ENCODE measurements around the gene SLC17A5.

SLC17A5 gene

DNA sequence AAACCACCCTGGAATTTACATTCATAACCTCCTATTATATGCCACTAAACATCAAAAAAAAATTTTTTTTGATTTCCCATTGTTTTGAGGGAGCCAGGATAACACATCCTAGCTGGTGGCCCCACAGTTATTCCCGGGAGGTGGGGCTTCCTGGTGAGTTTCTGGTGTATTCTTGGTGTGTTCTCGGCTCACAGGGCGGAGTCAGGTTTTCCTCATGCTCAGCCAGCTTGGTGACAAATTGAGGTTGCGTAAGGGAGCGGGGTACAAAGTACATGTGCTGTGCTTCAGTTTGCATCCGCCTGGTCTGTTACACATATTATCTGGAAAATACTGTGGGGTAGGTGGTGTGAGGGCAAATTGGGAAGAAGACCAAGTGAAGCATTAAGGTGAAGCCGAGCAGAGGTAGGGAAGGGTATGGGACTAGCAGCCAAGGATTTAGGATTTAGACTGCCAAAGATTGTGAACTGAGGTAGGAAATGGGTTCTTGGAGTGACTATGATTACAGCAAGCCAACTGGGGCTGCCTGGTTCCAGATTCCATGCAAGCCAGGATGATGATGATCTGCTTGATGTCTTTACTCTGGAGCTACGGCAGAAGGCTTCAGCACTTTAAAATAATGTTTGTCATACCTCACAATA, 86.7 kb downstream of the SLC17A5 start:
- no peak for TF ChIP-seq GATA3 (IDR thresholded peaks at IDR 0.05; ENCODE audit: low read depth, low read length)
- TF ChIP-seq GATA2 (IDR thresholded peaks at IDR 0.05; ENCODE audit: low read depth, low read length), result no peak

DNA sequence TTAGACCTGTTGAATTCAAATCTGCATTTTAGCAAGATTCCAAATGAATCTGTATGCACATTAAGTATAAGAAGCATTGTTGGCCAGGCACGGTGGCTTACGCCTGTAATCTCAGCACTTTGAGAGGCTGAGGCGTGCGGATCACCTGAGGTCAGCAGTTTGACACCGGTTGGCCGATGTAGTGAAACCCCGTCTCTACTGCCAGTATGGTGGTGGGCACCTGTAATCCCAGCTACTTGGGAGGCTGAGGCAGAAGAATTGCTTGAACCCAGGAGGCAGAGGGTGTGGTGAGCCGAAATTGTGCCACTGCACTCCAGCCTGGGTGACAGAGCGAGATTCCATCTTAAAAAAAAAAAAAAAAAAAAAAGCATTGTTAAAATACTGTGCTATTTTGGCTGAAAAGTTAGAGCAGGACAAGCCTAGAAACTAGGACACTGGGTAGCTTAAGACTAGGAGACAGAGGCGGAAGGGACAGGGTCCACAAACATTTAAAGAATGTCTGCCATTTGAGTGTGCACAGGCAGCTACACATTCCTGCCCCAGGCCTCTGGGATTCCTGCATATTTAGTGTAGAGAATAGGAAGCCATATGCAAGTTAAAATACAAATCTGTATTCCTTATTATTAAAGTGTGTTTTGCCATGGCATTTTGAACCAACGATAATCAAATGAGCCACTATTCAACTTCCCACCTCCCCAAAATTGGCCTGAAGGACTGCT, 87.9 kb downstream of the SLC17A5 start:
- TF ChIP-seq GATA2 (IDR thresholded peaks at IDR 0.05; ENCODE audit: low read depth, low read length) (no peak), GATA3 (IDR thresholded peaks at IDR 0.05; ENCODE audit: low read depth, low read length) (no peak)

DNA sequence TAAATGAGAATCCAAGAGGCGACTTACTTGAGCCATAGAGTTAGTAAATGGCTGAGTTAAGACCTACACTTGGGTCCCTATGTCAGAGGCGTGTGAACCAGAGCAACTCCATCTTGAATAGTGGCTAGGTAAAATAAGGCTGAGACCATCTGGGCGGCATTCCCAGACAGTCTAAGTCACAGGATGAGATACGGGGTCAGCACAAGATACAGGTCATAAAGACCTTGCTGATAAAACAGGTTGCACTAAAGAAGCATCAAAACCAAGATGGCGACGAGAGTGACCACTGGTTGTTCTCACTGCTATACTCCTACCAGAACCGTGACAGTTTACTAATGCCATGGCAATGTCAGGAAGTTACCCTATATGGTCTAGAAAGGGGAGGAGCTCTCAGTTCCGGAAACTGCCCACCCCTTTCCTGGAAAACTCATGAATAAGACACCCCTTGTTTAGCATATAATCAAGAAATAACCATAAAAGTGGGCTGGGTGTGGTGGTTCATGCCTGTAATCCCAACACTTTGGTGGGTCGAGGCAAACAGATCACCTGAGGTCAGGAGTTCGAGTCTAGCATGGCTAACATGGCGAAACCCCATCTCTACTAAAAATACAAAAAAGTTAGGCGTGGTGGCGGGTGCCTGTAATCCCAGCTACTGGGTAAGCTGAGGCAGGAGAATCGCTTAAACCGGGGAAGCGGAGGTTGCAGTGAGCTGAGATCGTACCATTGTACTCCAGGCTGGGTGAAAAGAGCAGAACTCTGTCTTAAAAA, 89.0 kb downstream of the SLC17A5 start:
- no peak for TF ChIP-seq GATA2 (IDR thresholded peaks at IDR 0.05; ENCODE audit: low read depth, low read length)
- no peak for TF ChIP-seq GATA3 (IDR thresholded peaks at IDR 0.05; ENCODE audit: low read depth, low read length)

DNA sequence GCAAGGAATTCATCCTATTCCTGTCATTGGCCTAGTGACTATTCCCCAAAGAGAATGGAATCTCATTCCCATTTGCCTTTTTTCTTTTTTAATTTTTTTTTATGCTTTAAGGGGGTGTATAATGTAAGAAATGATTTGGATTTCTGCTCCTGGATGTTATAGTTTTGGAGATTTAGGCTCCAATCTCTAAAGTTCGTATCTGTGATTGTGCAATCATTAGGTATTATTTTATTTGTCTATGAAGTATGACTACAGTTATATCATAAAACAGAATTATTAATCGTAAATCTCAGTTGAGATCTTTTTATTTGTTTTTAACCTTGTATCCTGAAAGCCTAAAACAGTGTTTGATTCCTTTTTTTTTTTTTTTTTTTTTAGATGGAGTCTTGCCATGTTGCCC, 91.2 kb downstream of the SLC17A5 start:
- no peak for TF ChIP-seq GATA3 (IDR thresholded peaks at IDR 0.05; ENCODE audit: low read depth, low read length)

DNA sequence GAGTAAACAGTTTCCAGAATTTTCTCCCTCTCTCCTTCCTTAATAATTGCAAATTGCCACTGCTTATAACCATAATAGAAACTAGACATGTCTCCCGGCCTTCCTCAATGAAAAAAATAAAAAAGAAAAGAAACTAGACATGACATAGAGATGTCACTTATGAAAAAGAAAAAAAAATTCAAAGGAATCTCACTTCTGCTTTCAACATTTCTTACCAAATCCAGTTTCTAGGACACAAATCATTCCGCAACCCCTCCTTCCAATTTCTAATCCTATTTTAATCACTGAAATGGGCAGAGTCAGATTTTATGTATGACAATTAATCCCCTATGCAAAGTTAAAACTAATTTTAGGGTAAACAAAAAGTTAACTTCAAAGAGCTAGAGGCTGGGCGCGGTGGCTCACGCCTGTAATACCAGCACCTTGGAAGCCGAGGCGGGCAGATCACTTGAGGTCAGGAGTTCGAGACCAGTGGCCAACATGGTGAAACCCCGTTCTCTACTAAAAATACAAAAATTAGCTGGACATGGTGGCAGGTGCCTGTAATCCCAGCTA, 92.9 kb downstream of the SLC17A5 start:
- TF ChIP-seq GATA2 (IDR thresholded peaks at IDR 0.05; ENCODE audit: low read depth, low read length), result no peak
- TF ChIP-seq GATA3 (IDR thresholded peaks at IDR 0.05; ENCODE audit: low read depth, low read length), result no peak

DNA sequence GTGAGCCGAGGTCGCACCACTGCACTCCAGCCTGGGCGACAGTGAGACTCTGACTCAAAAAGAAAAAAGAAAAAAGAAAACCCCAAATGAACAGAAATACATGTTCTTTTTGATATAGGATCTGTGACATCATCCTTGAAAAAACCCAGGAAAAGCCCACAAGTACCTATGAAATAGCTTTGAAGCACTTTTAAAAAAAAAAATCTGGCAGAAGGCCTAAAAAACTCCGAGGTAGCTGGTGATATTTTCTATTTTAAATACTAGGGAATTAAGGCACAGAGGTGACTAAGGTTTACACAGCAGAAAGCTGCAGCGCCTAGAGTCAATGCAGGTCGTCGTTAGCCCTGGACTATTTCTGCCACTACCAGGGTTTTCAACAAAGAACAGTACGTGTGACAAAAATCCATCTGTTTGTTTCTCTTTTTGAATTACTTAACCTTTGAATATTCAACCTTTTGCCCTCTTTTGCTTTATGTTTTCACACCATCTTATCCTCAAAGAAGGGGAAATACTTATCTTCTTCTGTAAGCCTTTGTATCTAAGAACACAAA, 93.5 kb downstream of the SLC17A5 start:
- TF ChIP-seq GATA3 (IDR thresholded peaks at IDR 0.05; ENCODE audit: low read depth, low read length), result no peak
- TF ChIP-seq GATA2 (IDR thresholded peaks at IDR 0.05; ENCODE audit: low read depth, low read length), result no peak

DNA sequence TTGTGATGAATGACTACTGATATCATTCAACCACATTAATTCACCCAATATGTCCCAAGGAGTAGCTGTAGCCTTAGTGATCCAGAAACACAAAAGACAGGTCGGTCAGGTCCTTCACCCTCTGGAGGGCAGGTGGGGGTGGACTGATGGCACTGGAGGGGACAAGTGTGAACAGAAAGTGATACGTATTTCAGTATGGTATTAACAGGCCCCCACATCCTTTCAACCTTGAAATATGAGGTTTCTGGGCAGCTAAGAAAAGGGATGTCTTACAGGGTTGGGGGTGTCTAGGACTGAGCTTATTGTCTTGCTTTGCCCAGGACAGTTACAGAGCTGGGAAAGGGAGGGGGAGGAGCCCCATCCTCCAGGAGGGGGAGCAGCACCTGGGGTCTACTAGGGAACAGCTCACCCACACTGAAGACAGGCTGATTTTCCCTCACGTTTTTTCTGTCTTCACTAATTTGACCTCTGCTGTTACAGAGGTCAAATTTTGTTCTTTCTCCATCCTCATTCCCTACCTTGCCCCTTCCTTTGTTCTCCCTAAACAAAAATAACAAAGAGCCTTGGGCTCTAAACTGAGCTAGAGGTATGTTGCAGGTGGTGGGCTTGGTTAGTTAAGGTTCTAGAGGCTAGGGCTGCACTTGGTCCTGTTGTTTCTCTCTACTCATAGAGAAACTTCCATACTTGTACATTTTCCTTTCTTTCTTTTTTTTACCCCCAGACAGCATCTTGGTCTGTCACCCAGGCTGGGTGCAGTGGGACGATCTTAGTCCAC, 95.0 kb downstream of the SLC17A5 start:
- TF ChIP-seq GATA2 (IDR thresholded peaks at IDR 0.05; ENCODE audit: low read depth, low read length) (no peak), GATA3 (IDR thresholded peaks at IDR 0.05; ENCODE audit: low read depth, low read length) (no peak)

DNA sequence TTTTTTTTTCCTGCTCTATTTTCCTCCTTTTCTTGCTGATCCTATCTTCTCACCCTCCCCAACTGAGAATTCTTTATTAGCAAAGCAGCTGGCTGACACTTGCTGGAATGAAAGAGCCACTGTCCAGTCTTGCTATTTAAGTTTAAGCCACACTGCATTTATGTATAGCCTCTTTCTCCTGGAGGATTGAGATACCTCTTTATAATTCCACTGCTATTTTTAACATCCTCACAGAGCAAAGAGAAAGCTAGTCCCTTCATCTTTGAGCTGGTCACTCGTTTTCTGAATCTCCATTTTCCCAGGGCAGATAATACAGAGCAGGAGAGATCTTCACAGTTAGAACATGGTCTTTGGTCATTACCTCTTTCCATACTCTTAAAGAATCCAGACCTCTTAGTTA, 97.0 kb downstream of the SLC17A5 start:
- TF ChIP-seq GATA3 (IDR thresholded peaks at IDR 0.05; ENCODE audit: low read depth, low read length), result no peak
- no peak for TF ChIP-seq GATA2 (IDR thresholded peaks at IDR 0.05; ENCODE audit: low read depth, low read length)

DNA sequence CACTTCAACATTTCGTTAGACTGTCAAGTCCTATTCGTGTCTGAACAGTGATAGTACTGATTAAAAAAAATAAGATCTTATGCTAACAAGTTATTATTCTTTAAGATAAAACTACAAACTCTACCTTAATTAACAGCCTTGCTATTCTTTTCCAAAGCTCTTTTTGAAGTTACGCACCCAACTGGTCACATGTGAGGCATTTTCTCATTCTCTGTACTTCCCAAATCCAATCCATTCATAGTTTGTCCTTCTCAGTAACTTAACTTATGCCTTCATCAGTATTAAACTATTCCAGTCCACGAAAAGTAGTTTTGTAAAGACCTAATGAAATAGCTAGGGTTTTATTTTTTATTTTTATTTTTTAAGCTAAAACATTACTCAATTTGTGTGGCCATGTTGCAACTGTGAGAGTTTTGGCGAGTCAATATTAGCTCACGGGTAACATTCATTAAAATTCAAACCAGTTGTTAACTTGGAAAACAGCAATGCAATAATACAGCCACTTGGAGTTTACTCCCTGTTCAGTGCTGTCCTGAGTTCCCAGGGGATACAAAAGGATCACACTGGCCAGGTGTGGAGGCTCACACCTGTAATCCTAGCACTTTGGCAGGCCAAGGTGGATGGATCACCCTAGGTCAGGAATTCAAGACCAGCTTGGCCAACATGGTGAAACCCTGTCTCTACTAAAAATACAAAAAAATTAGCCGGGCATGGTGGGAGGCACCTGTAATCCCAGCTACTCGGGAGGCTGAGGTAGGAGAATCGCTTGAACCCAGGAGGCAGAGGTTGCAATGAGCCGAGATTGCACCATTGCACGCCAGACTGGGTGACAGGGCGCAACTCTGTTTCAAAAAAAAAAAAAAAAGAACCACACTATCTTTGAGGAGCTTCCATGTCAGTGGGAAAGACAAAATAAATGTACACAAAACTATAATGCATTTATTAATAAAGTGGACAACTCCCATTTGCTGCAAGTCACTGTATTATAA, 105.0 kb downstream of the SLC17A5 start:
- TF ChIP-seq GATA3 (IDR thresholded peaks at IDR 0.05; ENCODE audit: low read depth, low read length) (no peak), GATA2 (IDR thresholded peaks at IDR 0.05; ENCODE audit: low read depth, low read length) (no peak)

DNA sequence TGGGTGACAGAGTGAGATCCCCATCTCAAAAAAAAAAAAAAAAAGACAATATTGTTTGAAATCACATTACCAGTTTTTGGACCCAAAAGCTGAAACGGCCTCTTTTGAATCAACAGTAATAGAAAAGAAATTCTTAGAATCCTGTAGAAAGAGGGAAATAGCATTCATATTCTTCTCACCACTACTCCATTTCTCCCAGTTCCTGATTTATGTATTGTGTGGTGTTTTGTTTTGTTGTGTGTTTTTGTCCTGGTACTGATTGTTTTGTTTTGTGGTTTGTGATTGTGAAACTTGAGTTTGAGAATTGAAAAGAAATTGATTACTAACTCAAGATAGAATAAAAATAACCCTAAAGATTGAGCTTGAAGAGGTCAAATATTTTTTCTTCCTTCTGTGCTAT, 106.8 kb downstream of the SLC17A5 start:
- TF ChIP-seq GATA2 (IDR thresholded peaks at IDR 0.05; ENCODE audit: low read depth, low read length) (no peak), GATA3 (IDR thresholded peaks at IDR 0.05; ENCODE audit: low read depth, low read length) (no peak)

Measured in SH-SY5Y (cell line).